ENCODE measurements around the gene DOLPP1. TPM values are rescaled to one million over a fixed set of nuclear protein-coding genes. Genes with fewer than 3 reads are reported as not detected.

Gene DOLPP1
- total RNA-seq, 1 experiment from 2014 or later, result 30.4 TPM

DNA sequence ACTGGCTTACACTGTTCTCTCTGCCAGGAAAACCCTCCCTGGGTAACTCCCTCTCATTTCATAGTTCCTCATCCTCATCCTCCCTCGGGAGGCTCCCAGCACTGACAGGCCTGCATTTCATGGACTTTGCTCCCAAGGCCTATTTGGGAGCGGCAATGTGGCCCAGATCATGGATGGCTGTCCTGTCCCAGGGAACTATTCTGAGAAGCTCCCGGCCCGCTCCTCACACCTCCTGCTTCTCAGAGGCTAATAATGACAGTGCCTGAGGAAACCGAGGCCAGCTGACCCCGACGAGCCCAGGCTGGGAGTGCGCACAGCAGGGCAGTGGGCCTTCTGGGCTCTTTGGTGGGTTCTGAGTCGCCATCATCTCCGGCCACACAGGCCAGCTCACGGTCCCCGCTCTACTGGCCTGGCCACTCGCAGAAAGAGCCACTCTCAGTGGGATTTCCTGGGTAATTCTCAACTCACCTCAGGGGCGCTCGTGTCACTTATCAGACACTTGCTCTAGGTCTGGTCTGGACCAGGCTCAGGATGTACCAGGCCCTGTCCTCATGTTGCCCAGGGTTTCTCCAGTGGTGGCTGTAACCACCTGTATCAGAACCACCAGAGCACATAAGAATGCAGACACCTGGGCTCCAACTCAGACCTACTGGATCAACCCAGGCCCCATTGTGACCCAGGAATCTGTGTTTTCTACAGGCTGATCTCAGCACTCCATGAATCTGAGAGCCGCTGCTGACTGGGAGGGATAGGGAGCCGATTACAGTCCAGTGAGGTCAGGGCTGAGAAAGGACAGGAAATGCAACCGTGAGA lies 2.0 kb upstream of the DOLPP1 start:
- CTCF ChIA-PET, result no interaction called here
- intact Hi-C loops (cut with micrococcal nuclease; ENCODE audit: unreplicated experiment), result no loop called here
- TF ChIP-seq EZH2 (IDR thresholded peaks at IDR 0.05; ENCODE audit: borderline replicate concordance, low read depth, low read length, poor library complexity, severe bottlenecking), result no peak
- TF ChIP-seq, protein P1, sequence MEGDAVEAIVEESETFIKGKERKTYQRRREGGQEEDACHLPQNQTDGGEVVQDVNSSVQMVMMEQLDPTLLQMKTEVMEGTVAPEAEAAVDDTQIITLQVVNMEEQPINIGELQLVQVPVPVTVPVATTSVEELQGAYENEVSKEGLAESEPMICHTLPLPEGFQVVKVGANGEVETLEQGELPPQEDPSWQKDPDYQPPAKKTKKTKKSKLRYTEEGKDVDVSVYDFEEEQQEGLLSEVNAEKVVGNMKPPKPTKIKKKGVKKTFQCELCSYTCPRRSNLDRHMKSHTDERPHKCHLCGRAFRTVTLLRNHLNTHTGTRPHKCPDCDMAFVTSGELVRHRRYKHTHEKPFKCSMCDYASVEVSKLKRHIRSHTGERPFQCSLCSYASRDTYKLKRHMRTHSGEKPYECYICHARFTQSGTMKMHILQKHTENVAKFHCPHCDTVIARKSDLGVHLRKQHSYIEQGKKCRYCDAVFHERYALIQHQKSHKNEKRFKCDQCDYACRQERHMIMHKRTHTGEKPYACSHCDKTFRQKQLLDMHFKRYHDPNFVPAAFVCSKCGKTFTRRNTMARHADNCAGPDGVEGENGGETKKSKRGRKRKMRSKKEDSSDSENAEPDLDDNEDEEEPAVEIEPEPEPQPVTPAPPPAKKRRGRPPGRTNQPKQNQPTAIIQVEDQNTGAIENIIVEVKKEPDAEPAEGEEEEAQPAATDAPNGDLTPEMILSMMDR (conservative IDR thresholded peaks at IDR 0.05; ENCODE audit: low read depth, low read length), result no peak
- no peak for DNase-seq (ENCODE audit: low spot score)
- POLR2A ChIA-PET (ENCODE audit: low non-redundant PET), result no interaction called here
- BruUV-seq (replicated peaks), result no TSS peak
- Histone ChIP-seq H3K4me1 (ENCODE audit: insufficient read depth, low read length, poor library complexity, severe bottlenecking) (peaks cover 15% of the 10 kb centered on the region), H3K36me3 (ENCODE audit: insufficient read depth, low read length, poor library complexity, severe bottlenecking) (no peaks in the 10 kb centered on the region), H3K27ac (ENCODE audit: low read depth, low read length, poor library complexity, severe bottlenecking) (no peak overlapping the region), H3K9me3 (ENCODE audit: low read depth, low read length, poor library complexity, severe bottlenecking) (no peaks in the 10 kb centered on the region), H3K4me3 (ENCODE audit: low read depth, low read length, poor library complexity, severe bottlenecking) (no peak overlapping the region), H3K27me3 (replicated peaks; ENCODE audit: insufficient read depth, low read depth, low read length, poor library complexity) (no peaks in the 10 kb centered on the region)

DNA sequence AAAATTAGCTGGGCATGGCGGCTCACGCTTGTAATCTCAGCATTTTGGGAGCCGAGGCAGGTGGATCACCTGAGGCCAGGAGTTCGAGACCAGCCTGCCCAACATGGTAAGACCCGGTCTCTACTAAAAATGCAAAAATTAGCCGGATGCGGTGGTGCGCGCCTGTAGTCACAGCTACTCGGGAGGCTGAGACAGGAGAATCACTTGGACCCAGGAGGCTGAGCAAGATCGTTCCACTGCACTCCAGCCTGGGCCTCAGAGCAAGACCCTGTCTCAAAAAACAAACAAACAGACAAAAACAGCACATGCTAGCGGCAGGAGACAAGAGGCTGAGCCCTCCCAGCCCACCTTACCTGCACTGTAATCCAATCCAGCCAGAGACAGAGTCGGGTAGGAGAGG lies 1.1 kb upstream of the DOLPP1 start:
- no peak overlapping the region for H3K27ac ChIP-seq (ENCODE audit: low read depth, low read length, poor library complexity, severe bottlenecking)
- H3K4me1 ChIP-seq (ENCODE audit: insufficient read depth, low read length, poor library complexity, severe bottlenecking), result peaks cover 15% of the 10 kb centered on the region
- H3K27me3 ChIP-seq (replicated peaks; ENCODE audit: insufficient read depth, low read depth, low read length, poor library complexity), result no peaks in the 10 kb centered on the region
- peak overlapping the region; percentile 82 for H3K4me3 ChIP-seq (ENCODE audit: low read depth, low read length, poor library complexity, severe bottlenecking)
- ChIA-PET CTCF (no interaction called here), POLR2A (ENCODE audit: low non-redundant PET) (no interaction called here)
- H3K9me3 ChIP-seq (ENCODE audit: low read depth, low read length, poor library complexity, severe bottlenecking), result no peaks in the 10 kb centered on the region
- no peak for DNase-seq (ENCODE audit: low spot score)
- intact Hi-C loops (cut with micrococcal nuclease; ENCODE audit: unreplicated experiment), result loop anchor here (2.0 kb wide), 1 partner anchor 31 kb away; the partner anchor contains the start of genes CRAT and PTPA
- TF ChIP-seq EZH2 (IDR thresholded peaks at IDR 0.05; ENCODE audit: borderline replicate concordance, low read depth, low read length, poor library complexity, severe bottlenecking), result no peak
- TF ChIP-seq, protein P1 (conservative IDR thresholded peaks at IDR 0.05; ENCODE audit: low read depth, low read length), result no peak
- H3K36me3 ChIP-seq (ENCODE audit: insufficient read depth, low read length, poor library complexity, severe bottlenecking), result no peaks in the 10 kb centered on the region
- no TSS peak for BruUV-seq (replicated peaks)

DNA sequence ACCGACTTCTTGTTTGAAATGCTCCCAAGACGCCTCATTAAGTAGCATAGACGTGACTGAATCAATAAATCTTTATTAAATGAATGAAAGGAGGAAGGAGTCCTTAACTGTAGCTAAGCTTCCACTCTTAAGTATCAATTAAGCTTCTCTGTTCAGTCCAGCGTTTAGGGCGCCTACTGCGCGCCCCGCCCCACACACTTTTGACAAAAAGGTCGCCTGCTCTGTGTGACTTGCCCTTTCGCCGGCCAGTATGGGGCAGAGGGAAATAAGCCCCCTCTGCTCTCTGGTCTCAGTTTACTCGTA lies 662 bp upstream of the DOLPP1 start:
- Histone ChIP-seq H3K4me1 (ENCODE audit: insufficient read depth, low read length, poor library complexity, severe bottlenecking) (peaks cover 15% of the 10 kb centered on the region), H3K27me3 (replicated peaks; ENCODE audit: insufficient read depth, low read depth, low read length, poor library complexity) (no peaks in the 10 kb centered on the region), H3K36me3 (ENCODE audit: insufficient read depth, low read length, poor library complexity, severe bottlenecking) (peaks cover 2% of the 10 kb centered on the region), H3K4me3 (ENCODE audit: low read depth, low read length, poor library complexity, severe bottlenecking) (peak overlapping the region; percentile 82), H3K9me3 (ENCODE audit: low read depth, low read length, poor library complexity, severe bottlenecking) (no peaks in the 10 kb centered on the region), H3K27ac (ENCODE audit: low read depth, low read length, poor library complexity, severe bottlenecking) (peak overlapping the region; percentile 34)
- no TSS peak for BruUV-seq (replicated peaks)
- TF ChIP-seq, protein P1 (conservative IDR thresholded peaks at IDR 0.05; ENCODE audit: low read depth, low read length), result no peak
- TF ChIP-seq EZH2 (IDR thresholded peaks at IDR 0.05; ENCODE audit: borderline replicate concordance, low read depth, low read length, poor library complexity, severe bottlenecking), result no peak
- POLR2A ChIA-PET (ENCODE audit: low non-redundant PET), result no interaction called here
- intact Hi-C loops (cut with micrococcal nuclease; ENCODE audit: unreplicated experiment), result loop anchor here (2.0 kb wide), 1 partner anchor 31 kb away; the partner anchor contains the start of genes CRAT and PTPA
- CTCF ChIA-PET, result interaction anchor here (0.9 kb wide), 1 partner anchor 41 kb away, joined by 10 read pairs; no protein-coding TSS in a partner anchor
- DNase-seq (ENCODE audit: low spot score), result no peak
